DND-41 (cell line): ENCODE data around the gene MAPK10.

Experiments used
- ATAC-seq: fragments of 200-7000 bp; cut with Tn5 transposase; 3 replicates; pipeline ENCODE4 v1.9.1; 2021; ENCODE audit warnings: low read depth; ENCODE audit not compliant: insufficient read depth
- DNase-seq: peaks from one replicate; pipeline ENCODE4 v3.0.0-alpha.2; 2020
- H2AFZ ChIP-seq: 2 replicates; pipeline ENCODE4 v1.6.0; 2012; ENCODE audit warnings: low read depth, low read length
- H3K27ac ChIP-seq: 2 replicates; pipeline ENCODE4 v1.5.1; 2012; ENCODE audit warnings: low read length, inconsistent platforms
- H3K27me3 ChIP-seq: fragments of 200-600 bp; sonication (generic); 2 replicates; pipeline ENCODE4 v1.6.0; 2012; ENCODE audit warnings: low read length, mild to moderate bottlenecking, inconsistent platforms; ENCODE audit not compliant: insufficient read depth, poor library complexity
- H3K36me3 ChIP-seq: 2 replicates; pipeline ENCODE4 v1.5.1; 2012; ENCODE audit warnings: low read length, inconsistent platforms; ENCODE audit not compliant: insufficient read depth
- H3K4me1 ChIP-seq: 2 replicates; pipeline ENCODE4 v1.5.1; 2012; ENCODE audit warnings: mild to moderate bottlenecking, low read length; ENCODE audit not compliant: insufficient read depth
- H3K4me2 ChIP-seq: 2 replicates; pipeline ENCODE4 v1.6.0; 2012; ENCODE audit warnings: mild to moderate bottlenecking, moderate library complexity, low read length, inconsistent platforms; ENCODE audit not compliant: insufficient read depth
- H3K4me3 ChIP-seq, 2 experiments: fragments of 200-600 bp in 1 of 2; shearing (Covaris generic) in 1 of 2; 2 replicates each; pipeline ENCODE4 v1.5.1; 2012 to 2016; ENCODE audit warnings: inconsistent platforms in 2 of 2, low read length in 2 of 2, mild to moderate bottlenecking in 2 of 2, low read depth in 1 of 2, moderate library complexity in 1 of 2
- H3K79me2 ChIP-seq: 2 replicates; pipeline ENCODE4 v1.6.0; 2012; ENCODE audit warnings: low read length, inconsistent platforms; ENCODE audit not compliant: insufficient read depth
- H3K9ac ChIP-seq: 2 replicates; pipeline ENCODE4 v1.6.0; 2012; ENCODE audit warnings: low read depth, mild to moderate bottlenecking, inconsistent platforms, low read length, moderate library complexity
- H3K9me3 ChIP-seq: 2 replicates; pipeline ENCODE4 v1.5.1; 2012; ENCODE audit warnings: low read length, moderate library complexity, mild to moderate bottlenecking, inconsistent platforms; ENCODE audit not compliant: insufficient read depth, severe bottlenecking
- H4K20me1 ChIP-seq: 2 replicates; pipeline ENCODE4 v1.6.0; 2012; ENCODE audit warnings: low read length; ENCODE audit not compliant: insufficient read depth
- EZH2 ChIP-seq: IDR thresholded peaks from 3 replicates; pipeline ENCODE4 v1.6.1; 2012; ENCODE audit warnings: borderline replicate concordance, low read depth, mild to moderate bottlenecking, moderate library complexity, low read length, inconsistent platforms; ENCODE audit not compliant: severe bottlenecking
- TF ChIP-seq, protein P1 (sequence below): IDR thresholded peaks from 2 replicates; pipeline ENCODE4 v1.5.1; 2012; ENCODE audit warnings: borderline replicate concordance, low read length, moderate library complexity, mild to moderate bottlenecking; ENCODE audit not compliant: poor library complexity, severe bottlenecking; ENCODE audit errors: extremely low read depth

Gene MAPK10

DNA sequence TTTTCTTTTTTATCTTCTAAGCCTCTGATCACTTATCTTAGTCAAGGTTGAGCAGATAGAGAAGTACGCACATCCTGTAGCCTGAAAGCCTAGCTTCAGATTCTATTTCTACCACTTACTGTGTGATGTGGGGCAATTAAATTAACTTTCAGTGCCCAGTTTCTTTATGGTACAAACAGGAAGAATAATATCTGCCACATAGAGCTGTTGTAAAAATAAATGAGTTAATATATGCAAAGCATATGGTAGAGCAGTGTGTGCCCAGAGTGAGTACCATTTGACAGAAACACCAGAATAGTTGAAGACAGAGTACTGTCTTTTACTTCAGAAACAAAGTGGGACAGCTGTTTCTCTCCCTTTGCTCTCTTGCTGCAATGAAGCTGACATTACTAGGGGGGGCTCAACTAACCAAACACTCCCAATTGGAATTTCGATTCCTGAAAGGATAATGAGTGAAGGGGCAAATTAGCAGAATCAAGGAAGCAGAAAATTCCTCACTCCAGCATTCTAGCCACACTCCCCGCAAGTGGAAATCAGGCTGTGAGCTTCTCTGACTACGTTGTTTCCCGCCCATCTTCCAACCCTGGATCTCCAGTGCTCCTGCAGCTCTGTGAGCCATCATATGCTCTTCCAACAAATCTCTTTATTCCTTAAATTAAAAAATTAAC, 80.4 kb downstream of the MAPK10 start:
- Histone ChIP-seq H3K9me3 (no peaks in the 10 kb centered on the region), H4K20me1 (no peaks in the 10 kb centered on the region), H3K79me2 (no peaks in the 10 kb centered on the region), H3K27me3 (no peaks in the 10 kb centered on the region), H3K27ac (no peak overlapping the region), H3K4me2 (no peak overlapping the region), H3K9ac (no peak overlapping the region), H3K4me3 (no peak overlapping the region), H2AFZ (no peak overlapping the region), H3K36me3 (no peaks in the 10 kb centered on the region), H3K4me1 (no peaks in the 10 kb centered on the region)
- ATAC-seq, result no peak
- TF ChIP-seq EZH2, result no peak
- TF ChIP-seq, protein P1, sequence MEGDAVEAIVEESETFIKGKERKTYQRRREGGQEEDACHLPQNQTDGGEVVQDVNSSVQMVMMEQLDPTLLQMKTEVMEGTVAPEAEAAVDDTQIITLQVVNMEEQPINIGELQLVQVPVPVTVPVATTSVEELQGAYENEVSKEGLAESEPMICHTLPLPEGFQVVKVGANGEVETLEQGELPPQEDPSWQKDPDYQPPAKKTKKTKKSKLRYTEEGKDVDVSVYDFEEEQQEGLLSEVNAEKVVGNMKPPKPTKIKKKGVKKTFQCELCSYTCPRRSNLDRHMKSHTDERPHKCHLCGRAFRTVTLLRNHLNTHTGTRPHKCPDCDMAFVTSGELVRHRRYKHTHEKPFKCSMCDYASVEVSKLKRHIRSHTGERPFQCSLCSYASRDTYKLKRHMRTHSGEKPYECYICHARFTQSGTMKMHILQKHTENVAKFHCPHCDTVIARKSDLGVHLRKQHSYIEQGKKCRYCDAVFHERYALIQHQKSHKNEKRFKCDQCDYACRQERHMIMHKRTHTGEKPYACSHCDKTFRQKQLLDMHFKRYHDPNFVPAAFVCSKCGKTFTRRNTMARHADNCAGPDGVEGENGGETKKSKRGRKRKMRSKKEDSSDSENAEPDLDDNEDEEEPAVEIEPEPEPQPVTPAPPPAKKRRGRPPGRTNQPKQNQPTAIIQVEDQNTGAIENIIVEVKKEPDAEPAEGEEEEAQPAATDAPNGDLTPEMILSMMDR, result no peak
- DNase-seq, result no peak

DNA sequence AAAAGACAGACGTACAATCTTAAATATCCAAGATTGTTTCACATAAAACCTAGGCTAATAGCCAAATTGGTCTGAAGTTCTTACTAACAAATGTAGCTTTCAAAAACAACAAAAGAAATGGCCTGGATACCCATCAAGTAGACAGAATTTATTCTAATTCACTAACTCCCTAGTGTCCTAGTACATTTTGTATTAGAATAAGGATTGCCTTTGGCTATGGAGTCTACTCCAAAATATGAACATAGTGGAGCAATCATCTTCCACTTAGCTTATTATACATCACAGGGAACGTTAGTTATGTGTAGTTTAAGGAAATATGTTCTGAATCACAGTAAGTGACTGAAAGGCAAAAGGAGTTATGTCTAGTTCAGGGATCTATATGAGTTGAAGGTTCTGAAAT, 81.7 kb downstream of the MAPK10 start:
- Histone ChIP-seq H2AFZ (no peak overlapping the region), H3K79me2 (no peaks in the 10 kb centered on the region), H3K4me1 (no peaks in the 10 kb centered on the region), H3K36me3 (no peaks in the 10 kb centered on the region), H3K27ac (no peak overlapping the region), H3K27me3 (no peaks in the 10 kb centered on the region), H3K4me3 (no peak overlapping the region), H3K9ac (no peak overlapping the region), H3K4me2 (no peak overlapping the region), H4K20me1 (no peaks in the 10 kb centered on the region), H3K9me3 (no peaks in the 10 kb centered on the region)
- DNase-seq (no peak), ATAC-seq (no peak)
- TF ChIP-seq EZH2, result no peak
- TF ChIP-seq, protein P1, result no peak

DNA sequence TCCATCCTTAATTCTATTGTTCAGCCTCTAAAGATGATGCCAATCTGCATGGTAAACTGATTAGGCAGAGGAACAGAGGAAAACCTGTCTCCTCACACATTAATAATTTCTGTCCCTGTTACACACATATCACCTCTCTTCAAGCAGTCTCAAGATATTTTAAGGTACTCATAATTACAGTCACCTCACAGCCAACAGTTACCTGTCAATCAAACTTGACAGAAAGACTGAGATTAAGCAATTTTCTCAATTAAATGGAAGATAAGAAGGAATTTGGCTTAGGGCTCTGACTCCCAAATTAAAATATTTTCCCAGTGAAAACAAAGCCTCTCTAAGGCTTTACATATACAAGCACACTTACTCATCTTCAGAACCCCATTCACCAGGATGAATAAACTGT, 85.2 kb downstream of the MAPK10 start:
- DNase-seq (no peak), ATAC-seq (no peak)
- no peak overlapping the region for H3K9ac ChIP-seq
- H3K9me3 ChIP-seq, result no peaks in the 10 kb centered on the region
- no peak for TF ChIP-seq EZH2
- TF ChIP-seq, protein P1, result no peak
- H3K4me2 ChIP-seq, result no peak overlapping the region
- no peak overlapping the region for H3K4me3 ChIP-seq
- H3K27me3 ChIP-seq, result no peaks in the 10 kb centered on the region
- no peaks in the 10 kb centered on the region for H3K79me2 ChIP-seq
- no peaks in the 10 kb centered on the region for H4K20me1 ChIP-seq
- no peak overlapping the region for H3K27ac ChIP-seq
- no peak overlapping the region for H2AFZ ChIP-seq
- H3K36me3 ChIP-seq, result no peaks in the 10 kb centered on the region
- H3K4me1 ChIP-seq, result no peaks in the 10 kb centered on the region

DNA sequence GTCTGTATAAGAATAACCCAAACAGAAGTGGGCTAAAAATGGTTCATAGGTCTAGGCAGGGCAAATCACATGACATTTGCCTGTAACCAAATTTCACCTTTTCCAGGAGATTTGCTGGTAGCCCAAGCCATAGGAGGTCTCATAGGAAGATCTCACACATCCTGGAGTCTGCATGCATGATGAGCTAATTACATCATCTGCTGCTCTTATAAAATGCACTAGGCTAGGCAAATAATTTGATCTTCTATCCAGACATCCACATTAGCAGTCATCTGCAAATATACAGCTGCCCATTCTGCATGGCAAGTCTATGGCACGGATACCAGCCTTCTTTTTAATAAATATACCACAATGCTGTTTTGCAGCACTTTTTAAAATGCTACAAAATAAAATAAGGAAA, 87.2 kb downstream of the MAPK10 start:
- H3K27me3 ChIP-seq, result no peaks in the 10 kb centered on the region
- H3K4me2 ChIP-seq, result no peak overlapping the region
- no peaks in the 10 kb centered on the region for H3K36me3 ChIP-seq
- H3K4me3 ChIP-seq, result no peak overlapping the region
- no peak overlapping the region for H3K9ac ChIP-seq
- H3K9me3 ChIP-seq, result no peaks in the 10 kb centered on the region
- H3K27ac ChIP-seq, result no peak overlapping the region
- H3K4me1 ChIP-seq, result no peaks in the 10 kb centered on the region
- TF ChIP-seq EZH2, result no peak
- TF ChIP-seq, protein P1, result no peak
- DNase-seq (no peak), ATAC-seq (no peak)
- no peaks in the 10 kb centered on the region for H3K79me2 ChIP-seq
- no peak overlapping the region for H2AFZ ChIP-seq
- H4K20me1 ChIP-seq, result no peaks in the 10 kb centered on the region
